ENCODE data around the gene C15orf39. TPM values are rescaled to one million over a fixed set of nuclear protein-coding genes. Genes with fewer than 3 reads are reported as not detected.

Gene C15orf39
- total RNA-seq, 2 donors from 2014 or later, result 22.3 to 27.3 TPM

GRCh38 chr15:75174729-75175128, 27.0 kb upstream of the C15orf39 start:
- TF ChIP-seq CTCF (IDR thresholded peaks at IDR 0.05), result no peak
- H3K4me3 ChIP-seq, result no peak overlapping the region
- H3K27me3 ChIP-seq, result peaks cover 10% of the 10 kb centered on the region
- H3K9ac ChIP-seq (ENCODE audit: low read depth in 2 of 2, low read length in 2 of 2), result no peak overlapping the region
- intact Hi-C loops (cut with DNase I), result no loop called here
- no peaks in the 10 kb centered on the region for H3K9me3 ChIP-seq
- peaks cover 12% of the 10 kb centered on the region for H3K4me1 ChIP-seq
- H3K27ac ChIP-seq, result no peak overlapping the region
- DNase-seq, result no peak
- no peaks in the 10 kb centered on the region for H3K36me3 ChIP-seq

GRCh38 chr15:75176396-75176761, 25.3 kb upstream of the C15orf39 start:
- H3K27me3 ChIP-seq, result peaks cover 10% of the 10 kb centered on the region
- no peaks in the 10 kb centered on the region for H3K36me3 ChIP-seq
- TF ChIP-seq CTCF (IDR thresholded peaks at IDR 0.05), result no peak
- no peak overlapping the region for H3K27ac ChIP-seq
- no peak overlapping the region for H3K4me3 ChIP-seq
- intact Hi-C loops (cut with DNase I), result no loop called here
- no peaks in the 10 kb centered on the region for H3K9me3 ChIP-seq
- H3K4me1 ChIP-seq, result peaks cover 18% of the 10 kb centered on the region
- DNase-seq, result no peak
- H3K9ac ChIP-seq (ENCODE audit: low read depth in 2 of 2, low read length in 2 of 2), result no peak overlapping the region

- intact Hi-C loops (cut with DNase I), result no loop called here
- no peak for DNase-seq
- TF ChIP-seq CTCF (IDR thresholded peaks at IDR 0.05), result no peak
- peaks cover 30% of the 10 kb centered on the region for H3K4me1 ChIP-seq
- no peak overlapping the region for H3K4me3 ChIP-seq
- H3K36me3 ChIP-seq, result no peaks in the 10 kb centered on the region
- no peaks in the 10 kb centered on the region for H3K9me3 ChIP-seq
- H3K9ac ChIP-seq (ENCODE audit: low read depth in 2 of 2, low read length in 2 of 2), result no peak overlapping the region
- H3K27ac ChIP-seq, result no peak overlapping the region
- peaks cover 10% of the 10 kb centered on the region for H3K27me3 ChIP-seq
Observed at GRCh38 chr15:75177360-75178071, 24.2 kb upstream of the C15orf39 start.

- peak overlapping the region; percentile 27 for H3K4me3 ChIP-seq
- no peak for TF ChIP-seq CTCF (IDR thresholded peaks at IDR 0.05)
- peak; percentile 54 for DNase-seq
- peak overlapping the region; percentile 45 to 46 for H3K9ac ChIP-seq (ENCODE audit: low read depth in 2 of 2, low read length in 2 of 2)
- H3K9me3 ChIP-seq, result no peaks in the 10 kb centered on the region
- H3K27me3 ChIP-seq, result peaks cover 10% of the 10 kb centered on the region
- H3K36me3 ChIP-seq, result no peaks in the 10 kb centered on the region
- intact Hi-C loops (cut with DNase I), result no loop called here
- H3K27ac ChIP-seq, result peak overlapping the region; percentile 6
- H3K4me1 ChIP-seq, result peaks cover 32% of the 10 kb centered on the region
Observed at GRCh38 chr15:75178171-75178937, 23.3 kb upstream of the C15orf39 start.

GRCh38 chr15:75178938-75179745, 22.5 kb upstream of the C15orf39 start:
- Histone ChIP-seq H3K9ac (ENCODE audit: low read depth in 2 of 2, low read length in 2 of 2) (peak overlapping the region; percentile 45 to 46), H3K36me3 (no peaks in the 10 kb centered on the region), H3K27me3 (peaks cover 10% of the 10 kb centered on the region), H3K4me1 (peaks cover 32% of the 10 kb centered on the region), H3K27ac (peak overlapping the region; percentile 6), H3K9me3 (no peaks in the 10 kb centered on the region), H3K4me3 (peak overlapping the region; percentile 27)
- no peak for TF ChIP-seq CTCF (IDR thresholded peaks at IDR 0.05)
- DNase-seq, result no peak
- intact Hi-C loops (cut with DNase I), result no loop called here

Data from colonic mucosa (tissue), 4 donors.